Osteocyte (in vitro differentiated cells): ENCODE measurements around the gene ATP8B4. TPM values are rescaled to one million over a fixed set of nuclear protein-coding genes. Genes with fewer than 3 reads are reported as not detected.

Experiments
- DNase-seq: peaks from one replicate; pipeline ENCODE4 v3.0.0; 2021; ENCODE audit warnings: mixed read lengths; ENCODE audit not compliant: unreplicated experiment; ENCODE audit errors: extremely low spot score
- H3K27ac Mint-ChIP-seq: one replicate; pipeline ENCODE4 v1.8.0; 2021; ENCODE audit warnings: mild to moderate bottlenecking, mixed read lengths; ENCODE audit not compliant: unreplicated experiment
- H3K27me3 Mint-ChIP-seq: one replicate; pipeline ENCODE4 v1.8.0; 2021; ENCODE audit warnings: mixed read lengths; ENCODE audit not compliant: unreplicated experiment
- H3K36me3 Mint-ChIP-seq: one replicate; pipeline ENCODE4 v1.8.0; 2021; ENCODE audit warnings: mixed read lengths; ENCODE audit not compliant: unreplicated experiment
- H3K4me1 Mint-ChIP-seq: one replicate; pipeline ENCODE4 v1.8.0; 2021; ENCODE audit warnings: mixed read lengths; ENCODE audit not compliant: unreplicated experiment
- H3K4me3 Mint-ChIP-seq: one replicate; pipeline ENCODE4 v1.8.0; 2021; ENCODE audit warnings: mild to moderate bottlenecking, moderate library complexity, mixed read lengths; ENCODE audit not compliant: unreplicated experiment
- H3K9me3 Mint-ChIP-seq: one replicate; pipeline ENCODE4 v1.8.0; 2021; ENCODE audit warnings: mixed read lengths; ENCODE audit not compliant: unreplicated experiment
- long read RNA-seq: library from polyadenylated mRNA; unstranded; transcript quantifications from one replicate; pipeline ENCODE4 v2.0.0, GENCODE V29; 2021
- total RNA-seq: library from RNA; stranded (reverse); gene quantifications from 2 replicates; pipeline ENCODE4 v1.2.1, GENCODE V29; 2021
- TF ChIP-seq, protein P1 (sequence below): fragments of 200-600 bp; sonication (generic); IDR thresholded peaks from 2 replicates; pipeline ENCODE4 v1.5.0; 2021; ENCODE audit warnings: antibody characterized with exemption, mild to moderate bottlenecking, moderate library complexity

The ATP8B4 gene, protein sequence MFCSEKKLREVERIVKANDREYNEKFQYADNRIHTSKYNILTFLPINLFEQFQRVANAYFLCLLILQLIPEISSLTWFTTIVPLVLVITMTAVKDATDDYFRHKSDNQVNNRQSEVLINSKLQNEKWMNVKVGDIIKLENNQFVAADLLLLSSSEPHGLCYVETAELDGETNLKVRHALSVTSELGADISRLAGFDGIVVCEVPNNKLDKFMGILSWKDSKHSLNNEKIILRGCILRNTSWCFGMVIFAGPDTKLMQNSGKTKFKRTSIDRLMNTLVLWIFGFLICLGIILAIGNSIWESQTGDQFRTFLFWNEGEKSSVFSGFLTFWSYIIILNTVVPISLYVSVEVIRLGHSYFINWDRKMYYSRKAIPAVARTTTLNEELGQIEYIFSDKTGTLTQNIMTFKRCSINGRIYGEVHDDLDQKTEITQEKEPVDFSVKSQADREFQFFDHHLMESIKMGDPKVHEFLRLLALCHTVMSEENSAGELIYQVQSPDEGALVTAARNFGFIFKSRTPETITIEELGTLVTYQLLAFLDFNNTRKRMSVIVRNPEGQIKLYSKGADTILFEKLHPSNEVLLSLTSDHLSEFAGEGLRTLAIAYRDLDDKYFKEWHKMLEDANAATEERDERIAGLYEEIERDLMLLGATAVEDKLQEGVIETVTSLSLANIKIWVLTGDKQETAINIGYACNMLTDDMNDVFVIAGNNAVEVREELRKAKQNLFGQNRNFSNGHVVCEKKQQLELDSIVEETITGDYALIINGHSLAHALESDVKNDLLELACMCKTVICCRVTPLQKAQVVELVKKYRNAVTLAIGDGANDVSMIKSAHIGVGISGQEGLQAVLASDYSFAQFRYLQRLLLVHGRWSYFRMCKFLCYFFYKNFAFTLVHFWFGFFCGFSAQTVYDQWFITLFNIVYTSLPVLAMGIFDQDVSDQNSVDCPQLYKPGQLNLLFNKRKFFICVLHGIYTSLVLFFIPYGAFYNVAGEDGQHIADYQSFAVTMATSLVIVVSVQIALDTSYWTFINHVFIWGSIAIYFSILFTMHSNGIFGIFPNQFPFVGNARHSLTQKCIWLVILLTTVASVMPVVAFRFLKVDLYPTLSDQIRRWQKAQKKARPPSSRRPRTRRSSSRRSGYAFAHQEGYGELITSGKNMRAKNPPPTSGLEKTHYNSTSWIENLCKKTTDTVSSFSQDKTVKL
- not detected in 2 replicates for total RNA-seq
- long read RNA-seq = 0 reads

DNA sequence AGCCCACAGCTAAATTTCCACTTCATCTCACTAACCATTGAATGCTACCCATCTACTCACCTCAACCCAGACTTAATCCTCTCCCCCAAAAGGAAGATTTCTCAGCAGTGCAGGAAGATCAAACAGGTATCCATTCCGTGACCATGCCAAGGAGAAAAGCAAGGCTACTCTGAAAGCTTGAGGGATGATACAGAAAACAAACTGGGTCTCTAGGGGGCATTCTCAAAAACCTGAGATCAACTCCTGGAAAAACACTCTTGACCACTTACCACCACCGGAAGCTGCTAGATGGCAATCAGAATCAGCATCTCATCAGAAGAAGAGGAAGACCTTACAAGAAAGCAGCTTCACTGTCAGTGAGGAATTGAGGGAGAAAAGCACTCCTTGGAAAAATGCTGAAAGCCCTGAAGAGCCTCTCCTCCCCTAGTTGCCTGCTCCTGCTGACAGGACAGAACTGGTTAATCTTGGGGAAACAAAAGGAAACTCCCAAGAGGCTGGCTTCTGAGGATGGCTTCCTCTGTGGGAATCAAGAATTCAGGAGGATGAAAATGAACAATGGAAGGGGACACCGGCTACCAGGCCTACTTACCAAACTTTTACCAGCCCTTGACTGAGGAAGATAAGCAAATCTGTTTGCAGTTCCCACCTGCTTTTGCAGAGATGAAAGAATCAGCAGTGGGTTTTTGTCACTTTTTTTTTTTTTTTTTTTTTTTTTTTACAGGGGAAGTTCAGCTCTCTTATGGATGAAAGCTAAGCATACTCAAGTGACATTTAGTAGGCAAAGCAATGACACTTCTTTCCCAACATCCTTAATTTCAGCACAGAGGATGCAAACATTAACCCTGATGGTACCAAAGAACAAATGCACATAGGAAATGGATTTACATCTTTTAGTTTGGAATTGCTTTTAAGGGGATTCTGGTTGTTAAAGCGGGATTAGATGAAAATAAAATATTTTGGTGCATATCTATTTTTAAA is at the start of gene ATP8B4:
Gene ATP8B4 (minus strand): TSS at position 171 of the 978 bp plus-strand sequence. CDS start 12,267 bp downstream, outside the sequence.
- DNase-seq = no peak
- H3K9me3 Mint-ChIP-seq = peaks cover 5% of the 10 kb centered on the region
- no peaks in the 10 kb centered on the region for H3K36me3 Mint-ChIP-seq
- no peak within 1 kb of the TSS for H3K4me3 Mint-ChIP-seq
- H3K4me1 Mint-ChIP-seq = no peaks in the 10 kb centered on the region
- peaks cover 21% of the 10 kb centered on the region for H3K27me3 Mint-ChIP-seq
- TF ChIP-seq, protein P1, sequence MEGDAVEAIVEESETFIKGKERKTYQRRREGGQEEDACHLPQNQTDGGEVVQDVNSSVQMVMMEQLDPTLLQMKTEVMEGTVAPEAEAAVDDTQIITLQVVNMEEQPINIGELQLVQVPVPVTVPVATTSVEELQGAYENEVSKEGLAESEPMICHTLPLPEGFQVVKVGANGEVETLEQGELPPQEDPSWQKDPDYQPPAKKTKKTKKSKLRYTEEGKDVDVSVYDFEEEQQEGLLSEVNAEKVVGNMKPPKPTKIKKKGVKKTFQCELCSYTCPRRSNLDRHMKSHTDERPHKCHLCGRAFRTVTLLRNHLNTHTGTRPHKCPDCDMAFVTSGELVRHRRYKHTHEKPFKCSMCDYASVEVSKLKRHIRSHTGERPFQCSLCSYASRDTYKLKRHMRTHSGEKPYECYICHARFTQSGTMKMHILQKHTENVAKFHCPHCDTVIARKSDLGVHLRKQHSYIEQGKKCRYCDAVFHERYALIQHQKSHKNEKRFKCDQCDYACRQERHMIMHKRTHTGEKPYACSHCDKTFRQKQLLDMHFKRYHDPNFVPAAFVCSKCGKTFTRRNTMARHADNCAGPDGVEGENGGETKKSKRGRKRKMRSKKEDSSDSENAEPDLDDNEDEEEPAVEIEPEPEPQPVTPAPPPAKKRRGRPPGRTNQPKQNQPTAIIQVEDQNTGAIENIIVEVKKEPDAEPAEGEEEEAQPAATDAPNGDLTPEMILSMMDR = no peak
- H3K27ac Mint-ChIP-seq = no peak within 1 kb of the TSS

DNA sequence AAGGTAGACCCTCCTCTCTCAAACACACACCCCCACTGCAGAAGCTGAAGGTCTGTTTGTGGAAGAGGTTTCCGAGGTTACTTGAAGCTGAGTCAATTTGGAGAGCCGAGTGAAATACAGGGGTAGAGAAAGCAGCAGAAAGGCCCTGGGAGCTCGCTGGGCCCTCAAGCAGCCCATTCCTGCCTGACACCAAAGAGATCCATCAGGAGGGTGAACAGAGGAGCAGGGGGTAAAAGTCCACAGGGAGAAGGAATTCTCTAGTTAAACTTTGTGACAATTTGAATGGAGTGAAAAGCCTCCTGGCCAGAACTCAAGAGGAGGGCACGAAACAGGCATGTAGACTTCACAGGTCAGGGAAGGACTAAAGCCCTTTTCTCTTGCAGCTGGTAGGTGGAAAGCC is 49.3 kb upstream of the ATP8B4 start:
- DNase-seq = no peak
- Mint-ChIP-seq H3K27ac (no peak overlapping the region), H3K27me3 (peaks cover 39% of the 10 kb centered on the region), H3K9me3 (no peaks in the 10 kb centered on the region), H3K4me1 (no peaks in the 10 kb centered on the region), H3K36me3 (no peaks in the 10 kb centered on the region), H3K4me3 (no peak overlapping the region)
- TF ChIP-seq, protein P1 = no peak

DNA sequence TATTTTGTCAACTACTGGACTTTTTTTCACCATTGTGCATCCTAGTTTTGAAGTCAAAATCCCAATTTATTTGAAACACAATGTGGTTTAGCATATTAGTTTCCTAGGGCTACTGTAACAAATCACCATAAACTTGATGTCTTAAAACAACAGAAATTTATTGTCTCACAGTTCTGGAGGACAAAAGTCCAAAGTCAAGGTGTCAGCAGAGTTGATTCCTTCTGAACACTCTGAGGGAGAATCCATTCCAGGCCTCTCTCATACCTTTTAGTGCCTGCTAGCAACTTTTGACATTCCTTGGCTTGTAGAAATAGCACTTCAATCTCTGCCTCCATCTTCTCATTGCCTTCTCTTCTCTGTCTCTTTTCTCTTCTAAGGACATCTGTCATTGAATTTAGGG is 48.1 kb upstream of the ATP8B4 start:
- Mint-ChIP-seq H3K9me3 (no peaks in the 10 kb centered on the region), H3K4me1 (no peaks in the 10 kb centered on the region), H3K4me3 (no peak overlapping the region), H3K27ac (no peak overlapping the region), H3K27me3 (peaks cover 44% of the 10 kb centered on the region), H3K36me3 (no peaks in the 10 kb centered on the region)
- TF ChIP-seq, protein P1 = no peak
- no peak for DNase-seq

DNA sequence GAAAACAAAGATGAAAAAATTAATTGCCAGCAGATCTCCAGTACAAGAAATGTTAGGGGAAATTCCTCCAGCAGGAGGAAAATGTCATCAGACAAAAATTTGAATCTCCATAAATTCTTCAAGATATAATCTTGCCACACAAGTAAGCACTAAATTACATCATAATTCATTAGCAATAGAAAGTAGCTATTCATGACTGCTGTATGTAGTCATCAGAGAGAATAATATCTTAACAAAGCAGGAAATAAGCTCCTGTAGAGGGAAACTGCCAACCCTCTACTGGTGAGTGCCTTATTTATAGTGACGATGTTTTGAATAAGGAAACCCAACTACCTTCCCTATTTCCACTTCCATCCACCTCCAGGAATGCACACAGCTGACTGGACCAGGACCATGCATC is 47.2 kb upstream of the ATP8B4 start:
- H3K9me3 Mint-ChIP-seq = no peaks in the 10 kb centered on the region
- TF ChIP-seq, protein P1 = no peak

More for the DNA sequence above, 47.2 kb upstream of the ATP8B4 start:
- Mint-ChIP-seq H3K27ac (no peak overlapping the region), H3K4me1 (no peaks in the 10 kb centered on the region), H3K4me3 (no peak overlapping the region), H3K27me3 (peaks cover 42% of the 10 kb centered on the region), H3K36me3 (no peaks in the 10 kb centered on the region)
- no peak for DNase-seq
